Measurements from ENCODE around the gene KRTAP9-3.
"Not testable (repeated sequence)": the region's sequence is repeated elsewhere in the genome, so short reads cannot be mapped to it uniquely, and the experiment has no call there.

DNA sequence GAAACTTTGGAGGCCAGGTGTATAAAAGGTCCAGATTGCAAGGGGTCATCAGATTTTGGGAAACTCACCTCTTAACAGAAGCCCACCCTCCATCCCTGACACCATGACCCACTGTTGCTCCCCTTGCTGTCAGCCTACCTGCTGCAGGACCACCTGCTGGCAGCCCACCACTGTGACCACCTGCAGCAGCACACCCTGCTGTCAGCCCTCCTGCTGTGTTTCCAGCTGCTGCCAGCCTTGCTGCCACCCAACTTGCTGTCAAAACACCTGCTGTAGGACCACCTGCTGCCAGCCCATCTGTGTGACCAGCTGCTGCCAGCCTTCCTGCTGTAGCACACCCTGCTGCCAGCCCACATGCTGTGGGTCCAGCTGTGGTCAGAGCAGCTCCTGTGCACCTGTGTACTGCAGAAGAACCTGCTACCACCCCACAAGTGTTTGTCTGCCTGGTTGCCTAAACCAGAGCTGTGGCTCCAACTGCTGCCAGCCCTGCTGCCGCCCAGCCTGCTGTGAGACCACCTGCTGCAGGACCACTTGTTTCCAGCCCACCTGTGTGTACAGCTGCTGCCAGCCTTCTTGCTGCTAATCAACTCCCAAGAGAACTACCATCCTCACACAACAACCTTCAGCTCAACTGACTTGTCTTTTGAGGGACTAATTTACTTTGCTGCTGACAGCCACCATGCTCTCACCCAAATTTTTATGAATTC, at the start of gene KRTAP9-3:
- TF ChIP-seq CTCF (IDR thresholded peaks at IDR 0.05); EZH2 (IDR thresholded peaks at IDR 0.05; ENCODE audit: borderline replicate concordance, insufficient read depth, low read depth, low read length, poor library complexity, severe bottlenecking): not testable (repeated sequence)
